ENCODE results near the gene ZNF667.

ZNF667 gene

GRCh38 chr19:56508290-56508778, 31.2 kb upstream of the ZNF667 start (continued):
- TF ChIP-seq PRDM2 (tag by site-specific recombination; IDR thresholded peaks at IDR 0.05; ENCODE audit: borderline replicate concordance) (no peak), ZNF394 (tag by site-specific recombination; IDR thresholded peaks at IDR 0.05; ENCODE audit: borderline replicate concordance) (no peak), ZNF274 (IDR thresholded peaks at IDR 0.05; ENCODE audit: low read length) (no peak), ZNF274 (tag by site-specific recombination; IDR thresholded peaks at IDR 0.05; ENCODE audit: borderline replicate concordance) (no peak), GLI4 (tag by site-specific recombination; IDR thresholded peaks at IDR 0.05) (peak; percentile 15; the same call in 1 of the 2 replicates), SCRT2 (tag by site-specific recombination; IDR thresholded peaks at IDR 0.05) (no peak), SP3 (tag by site-specific recombination; IDR thresholded peaks at IDR 0.05) (no peak), ZNF239 (tag by site-specific recombination; IDR thresholded peaks at IDR 0.05) (0 out of 2 replicates have a peak, but pooled peaks have one; percentile 11), PBX3 (CRISPR knock-in tag; IDR thresholded peaks at IDR 0.05) (no peak), MEIS1 (CRISPR knock-in tag; IDR thresholded peaks at IDR 0.05; ENCODE audit: borderline replicate concordance) (no peak), OSR2 (tag by site-specific recombination; IDR thresholded peaks at IDR 0.05) (no peak), ZBTB49 (tag by site-specific recombination; IDR thresholded peaks at IDR 0.05; ENCODE audit: low read depth) (no peak), ZNF571 (tag by site-specific recombination; IDR thresholded peaks at IDR 0.05) (no peak; the same call in 1 of the 2 replicates), ZFP69B (tag by site-specific recombination; IDR thresholded peaks at IDR 0.05) (no peak; the same call in 1 of the 2 replicates), ZNF623 (tag by site-specific recombination; IDR thresholded peaks at IDR 0.05) (no peak), ZNF423 (tag by site-specific recombination; IDR thresholded peaks at IDR 0.05) (no peak), SETDB1 (IDR thresholded peaks at IDR 0.05; ENCODE audit: insufficient read length, low read length) (no peak), ZNF561 (tag by site-specific recombination; IDR thresholded peaks at IDR 0.05; ENCODE audit: borderline replicate concordance) (no peak), PRDM10 (tag by site-specific recombination; IDR thresholded peaks at IDR 0.05) (no peak), ZNF169 (tag by site-specific recombination; IDR thresholded peaks at IDR 0.05) (peak; percentile 23; the same call in 1 of the 2 replicates), ZNF776 (tag by site-specific recombination; IDR thresholded peaks at IDR 0.05; ENCODE audit: borderline replicate concordance) (no peak)
- TF ChIP-seq, protein P1, sequence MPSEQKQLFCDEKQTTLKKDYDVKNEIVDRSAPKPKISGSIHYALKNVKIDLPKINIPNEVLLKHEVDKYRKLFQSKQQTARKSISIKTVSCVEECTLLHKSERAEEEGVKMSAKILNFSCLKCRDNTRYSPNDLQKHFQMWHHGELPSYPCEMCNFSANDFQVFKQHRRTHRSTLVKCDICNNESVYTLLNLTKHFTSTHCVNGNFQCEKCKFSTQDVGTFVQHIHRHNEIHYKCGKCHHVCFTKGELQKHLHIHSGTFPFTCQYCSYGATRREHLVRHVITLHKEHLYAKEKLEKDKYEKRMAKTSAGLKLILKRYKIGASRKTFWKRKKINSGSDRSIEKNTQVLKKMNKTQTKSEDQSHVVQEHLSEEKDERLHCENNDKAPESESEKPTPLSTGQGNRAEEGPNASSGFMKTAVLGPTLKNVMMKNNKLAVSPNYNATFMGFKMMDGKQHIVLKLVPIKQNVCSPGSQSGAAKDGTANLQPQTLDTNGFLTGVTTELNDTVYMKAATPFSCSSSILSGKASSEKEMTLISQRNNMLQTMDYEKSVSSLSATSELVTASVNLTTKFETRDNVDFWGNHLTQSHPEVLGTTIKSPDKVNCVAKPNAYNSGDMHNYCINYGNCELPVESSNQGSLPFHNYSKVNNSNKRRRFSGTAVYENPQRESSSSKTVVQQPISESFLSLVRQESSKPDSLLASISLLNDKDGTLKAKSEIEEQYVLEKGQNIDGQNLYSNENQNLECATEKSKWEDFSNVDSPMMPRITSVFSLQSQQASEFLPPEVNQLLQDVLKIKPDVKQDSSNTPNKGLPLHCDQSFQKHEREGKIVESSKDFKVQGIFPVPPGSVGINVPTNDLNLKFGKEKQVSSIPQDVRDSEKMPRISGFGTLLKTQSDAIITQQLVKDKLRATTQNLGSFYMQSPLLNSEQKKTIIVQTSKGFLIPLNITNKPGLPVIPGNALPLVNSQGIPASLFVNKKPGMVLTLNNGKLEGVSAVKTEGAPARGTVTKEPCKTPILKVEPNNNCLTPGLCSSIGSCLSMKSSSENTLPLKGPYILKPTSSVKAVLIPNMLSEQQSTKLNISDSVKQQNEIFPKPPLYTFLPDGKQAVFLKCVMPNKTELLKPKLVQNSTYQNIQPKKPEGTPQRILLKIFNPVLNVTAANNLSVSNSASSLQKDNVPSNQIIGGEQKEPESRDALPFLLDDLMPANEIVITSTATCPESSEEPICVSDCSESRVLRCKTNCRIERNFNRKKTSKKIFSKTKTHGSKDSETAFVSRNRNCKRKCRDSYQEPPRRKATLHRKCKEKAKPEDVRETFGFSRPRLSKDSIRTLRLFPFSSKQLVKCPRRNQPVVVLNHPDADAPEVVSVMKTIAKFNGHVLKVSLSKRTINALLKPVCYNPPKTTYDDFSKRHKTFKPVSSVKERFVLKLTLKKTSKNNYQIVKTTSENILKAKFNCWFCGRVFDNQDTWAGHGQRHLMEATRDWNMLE (tag by site-specific recombination; conservative IDR thresholded peaks at IDR 0.05; ENCODE audit: low read depth) = no peak

Data from HEK293 (cell line).